Fibroblast of pulmonary artery (primary cell): ENCODE measurements around the gene RBM20.

Source experiments
- DNase-seq: peaks from one replicate; pipeline ENCODE4 v3.0.0-alpha.2; 2010; ENCODE audit warnings: low read depth
- H3K4me3 ChIP-seq: replicated peaks from 2 replicates; pipeline ENCODE4 v1.5.1; 2011; ENCODE audit warnings: low read depth, mild to moderate bottlenecking, control low read depth, low read length, moderate library complexity
- CTCF ChIP-seq: IDR thresholded peaks from 2 replicates; pipeline ENCODE4 v1.5.1; 2011; ENCODE audit warnings: mild to moderate bottlenecking, control low read depth, low read length, inconsistent platforms; ENCODE audit errors: missing control alignments

The RBM20 gene

GRCh38 chr10:110788620-110789385, 144.7 kb downstream of the RBM20 start:
- DNase-seq: no peak
- no peak overlapping the region for H3K4me3 ChIP-seq
- TF ChIP-seq CTCF: no peak

GRCh38 chr10:110789604-110790433, 145.7 kb downstream of the RBM20 start:
- no peak overlapping the region for H3K4me3 ChIP-seq
- DNase-seq: no peak
- no peak for TF ChIP-seq CTCF

DNA sequence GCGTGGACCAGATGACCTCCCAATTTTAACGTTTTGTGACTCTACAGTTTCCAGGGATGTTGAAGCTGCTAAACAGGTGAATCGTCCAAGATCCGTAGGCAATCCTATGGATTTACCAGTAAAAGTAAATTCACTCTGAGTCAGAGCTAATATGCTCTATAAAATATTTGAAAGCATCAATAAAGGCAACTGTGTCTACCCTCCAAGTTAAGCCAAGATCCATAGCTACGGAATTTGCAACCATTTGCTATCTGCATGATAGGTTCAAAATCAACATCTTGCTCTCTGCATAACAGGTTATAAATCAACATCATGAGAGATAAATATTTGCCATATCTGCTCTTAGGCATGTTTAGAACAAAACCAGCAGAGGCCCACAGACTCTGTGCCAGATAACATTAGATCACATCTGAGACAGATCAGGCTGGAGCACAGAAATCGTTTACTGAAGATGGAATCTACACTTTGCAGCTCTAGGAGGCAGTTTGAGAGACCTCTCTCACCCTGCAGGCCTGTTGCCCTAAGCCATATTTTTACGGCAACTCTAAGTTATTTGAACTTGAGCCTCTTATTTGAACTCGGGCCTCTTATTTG, 146.9 kb downstream of the RBM20 start:
- no peak for DNase-seq
- TF ChIP-seq CTCF: no peak
- H3K4me3 ChIP-seq: no peak overlapping the region

- no peak for DNase-seq
- no peak overlapping the region for H3K4me3 ChIP-seq
- no peak for TF ChIP-seq CTCF
Measured at GRCh38 chr10:110791541-110792073, 147.5 kb downstream of the RBM20 start.

DNA sequence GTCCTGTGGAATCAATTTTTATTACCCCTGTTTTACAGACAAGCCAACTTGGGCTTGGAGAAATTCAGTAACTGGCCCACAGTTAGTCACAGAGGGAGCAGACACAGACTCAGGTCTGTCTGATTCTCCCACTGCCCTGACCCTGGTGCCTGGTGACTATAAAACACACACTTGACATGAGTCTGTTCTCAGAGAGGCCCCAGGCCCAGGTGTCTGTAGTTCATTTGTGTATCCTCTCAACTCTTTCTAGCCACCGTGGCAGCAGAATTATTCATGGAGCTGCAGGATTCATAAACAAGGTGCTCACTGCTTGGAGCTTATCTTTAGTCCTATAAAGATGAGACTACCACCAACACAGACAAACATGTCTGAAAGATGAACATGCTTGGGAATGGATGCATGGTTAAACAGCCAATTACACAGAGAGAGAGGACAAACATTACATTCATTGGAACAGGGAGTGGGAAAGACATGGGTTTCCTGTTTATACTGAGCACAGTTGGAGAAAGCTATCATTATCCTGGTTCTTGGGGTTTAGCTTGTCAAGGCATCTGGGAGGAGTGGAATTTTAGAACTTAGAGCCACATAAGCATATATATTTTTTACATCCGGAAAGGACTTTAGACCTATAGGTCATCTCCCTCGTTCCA, 148.5 kb downstream of the RBM20 start:
- no peak for TF ChIP-seq CTCF
- no peak overlapping the region for H3K4me3 ChIP-seq
- DNase-seq: no peak

DNA sequence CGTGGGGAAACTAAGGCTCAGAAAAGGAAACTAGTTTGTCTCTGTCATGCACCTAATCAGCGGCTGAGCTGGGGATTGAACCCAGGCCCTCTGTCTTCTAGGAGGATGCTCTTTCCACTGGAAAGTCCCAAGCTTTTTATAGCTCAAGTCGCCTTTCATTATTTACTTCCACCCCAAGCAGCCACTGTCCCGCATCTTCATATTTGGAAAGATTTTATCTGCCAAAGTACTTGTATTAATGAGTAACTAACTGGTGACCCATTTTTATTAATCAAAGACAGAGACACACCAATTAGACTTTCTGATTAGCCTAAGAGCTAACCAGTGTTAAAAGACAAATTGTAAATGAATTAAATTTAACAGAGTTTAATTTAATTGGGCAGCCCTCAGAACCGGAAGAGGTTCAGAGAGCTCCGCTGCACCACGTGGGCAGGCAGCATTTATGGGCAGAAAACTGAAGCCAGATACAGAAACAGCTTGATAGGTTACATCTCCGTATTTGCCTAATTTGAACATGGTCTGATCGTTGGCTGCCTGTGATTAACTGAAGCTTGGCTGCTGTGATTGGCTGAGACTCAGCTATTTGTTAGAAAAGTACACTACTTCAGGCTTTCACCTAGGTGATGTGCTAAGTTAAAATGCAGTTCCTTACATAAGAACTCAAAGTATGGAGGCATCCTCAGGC, 149.1 kb downstream of the RBM20 start:
- TF ChIP-seq CTCF: no peak
- no peak overlapping the region for H3K4me3 ChIP-seq

More for the DNA sequence above, 149.1 kb downstream of the RBM20 start:
- DNase-seq: no peak
